HepG2 (cell line): ENCODE results near the gene ETFB. TPM values are rescaled to one million over a fixed set of nuclear protein-coding genes. Genes with fewer than 3 reads are reported as not detected.

Source experiments
- ASH2L ChIP-seq: fragments of 300-600, 200-600 bp; sonication (generic); IDR thresholded peaks from 2 replicates; pipeline ENCODE4 v1.7.0; 2017; ENCODE audit warnings: low read depth, mild to moderate bottlenecking, moderate library complexity, mixed read lengths, low read length; ENCODE audit not compliant: insufficient read length
- CBX5 ChIP-seq: sonication (generic); formaldehyde crosslinking; IDR thresholded peaks from 2 replicates; pipeline ENCODE4 v1.4.0; 2020; ENCODE audit warnings: missing genetic modification reagents, borderline replicate concordance
- GATAD2A ChIP-seq: IDR thresholded peaks from 2 replicates; pipeline ENCODE4 v1.6.1; 2016
- IRX3 ChIP-seq: sonication (generic); formaldehyde crosslinking; IDR thresholded peaks from 2 replicates; pipeline ENCODE4 v1.8.1; 2023; ENCODE audit warnings: mild to moderate bottlenecking, low read depth, missing genetic modification reagents, borderline replicate concordance
- MED13 ChIP-seq: sonication (generic); formaldehyde crosslinking; IDR thresholded peaks from 2 replicates; pipeline ENCODE4 v1.5.0; 2020; ENCODE audit warnings: missing genetic modification reagents
- NR2F6 ChIP-seq, 2 experiments: IDR thresholded peaks; 2 replicates each; pipeline ENCODE4 v1.6.1; 2016; ENCODE audit warnings: antibody characterized with exemption in 1 of 2, mild to moderate bottlenecking in 1 of 2
- POLR2AphosphoS5 ChIP-seq: IDR thresholded peaks from 2 replicates; pipeline ENCODE4 v1.6.1; 2012; ENCODE audit warnings: low read depth, low read length
- PPARG ChIP-seq: conservative IDR thresholded peaks from 2 replicates; pipeline ENCODE4 v1.6.1; 2016; ENCODE audit warnings: missing biosample characterization, missing genetic modification reagents
- PRPF4 ChIP-seq: fragments of 200-400 bp; formaldehyde crosslinking; IDR thresholded peaks from 2 replicates; pipeline ENCODE4 v1.6.1; 2016; ENCODE audit warnings: low read length, low read depth; ENCODE audit not compliant: poor library complexity, severe bottlenecking
- RXRA ChIP-seq: sonication (generic); formaldehyde crosslinking; IDR thresholded peaks from 2 replicates; pipeline ENCODE4 v1.5.1; 2020; ENCODE audit warnings: missing genetic modification reagents
- SALL1 ChIP-seq: sonication (generic); formaldehyde crosslinking; IDR thresholded peaks from 2 replicates; pipeline ENCODE4 v1.8.0; 2022; ENCODE audit warnings: mild to moderate bottlenecking, missing genetic modification reagents
- SAP130 ChIP-seq: IDR thresholded peaks from 2 replicates; pipeline ENCODE4 v1.6.1; 2016; ENCODE audit warnings: low read depth
- STAG1 ChIP-seq: sonication (generic); formaldehyde crosslinking; IDR thresholded peaks from 2 replicates; pipeline ENCODE4 v1.4.0; 2020; ENCODE audit warnings: missing genetic modification reagents
- YY1 ChIP-seq: IDR thresholded peaks from 2 replicates; pipeline ENCODE4 v1.6.1; 2011; ENCODE audit warnings: low read length, low read depth, moderate library complexity, mild to moderate bottlenecking; ENCODE audit not compliant: insufficient read depth, insufficient replicate concordance
- ZFP1 ChIP-seq: IDR thresholded peaks from 2 replicates; pipeline ENCODE4 v1.6.1; 2016
- ZNF777 ChIP-seq: sonication (generic); formaldehyde crosslinking; IDR thresholded peaks from 2 replicates; pipeline ENCODE4 v1.4.0; 2020; ENCODE audit warnings: missing genetic modification reagents
- ZNF790 ChIP-seq: sonication (generic); formaldehyde crosslinking; IDR thresholded peaks from 2 replicates; pipeline ENCODE4 v1.8.0; 2022; ENCODE audit warnings: missing genetic modification reagents, mild to moderate bottlenecking, borderline replicate concordance
- ZNF891 ChIP-seq: sonication (generic); formaldehyde crosslinking; IDR thresholded peaks from 2 replicates; pipeline ENCODE4 v1.5.0; 2020; ENCODE audit warnings: mild to moderate bottlenecking, missing genetic modification reagents
- polyA plus RNA-seq, 8 experiments: library from polyadenylated mRNA; depleted of rRNA in 3 of 8; stranded (reverse) in 7 of 8; unstranded in 1 of 8; fragments of >200 nt; fragmentation: Illumina TruSeq in 4 of 8; extraction: Trizol in 4 of 8; gene quantifications; 2 replicates each; pipeline versions ENCODE4 v1.2.1 to v1.2.3, GENCODE V29; 2011 to 2016; ENCODE audit warnings: low read depth in 4 of 8, missing spikeins in 1 of 8, mixed read lengths in 1 of 8; ENCODE audit not compliant: insufficient read depth in 1 of 8
- total RNA-seq, 5 experiments: library from RNA; depleted of rRNA; stranded (reverse); fragments of >200 nt; fragmentation: Illumina TruSeq; extraction: Trizol; gene quantifications; 2 replicates each; pipeline ENCODE4 v1.2.3, GENCODE V29; 2016; ENCODE audit warnings: low read depth in 1 of 5
- TF ChIP-seq, protein P1 (sequence below), 2 experiments: sonication (generic) in 1 of 2; formaldehyde crosslinking in 1 of 2; IDR thresholded peaks; 2 replicates each; pipeline versions ENCODE4 v1.6.1 to v1.9.0; 2014 to 2022; ENCODE audit warnings: antibody characterized with exemption in 1 of 2, borderline replicate concordance in 1 of 2, inconsistent platforms in 1 of 2, low read depth in 1 of 2, missing genetic modification reagents in 1 of 2
- TF ChIP-seq, protein P2 (sequence below): sonication (generic); formaldehyde crosslinking; IDR thresholded peaks from 2 replicates; pipeline ENCODE4 v1.5.1; 2020; ENCODE audit warnings: mild to moderate bottlenecking, missing genetic modification reagents, borderline replicate concordance
- TF ChIP-seq, protein P3 (sequence below): sonication (generic); formaldehyde crosslinking; IDR thresholded peaks from 2 replicates; pipeline ENCODE4 v1.4.0; 2020; ENCODE audit warnings: missing genetic modification reagents

The ETFB gene
- total and polyA plus RNA-seq, 2 of the 13 experiments (the other 11 are each of a cell fraction or from before 2014, with no cell fraction given), result 678 to 1,314 TPM

DNA sequence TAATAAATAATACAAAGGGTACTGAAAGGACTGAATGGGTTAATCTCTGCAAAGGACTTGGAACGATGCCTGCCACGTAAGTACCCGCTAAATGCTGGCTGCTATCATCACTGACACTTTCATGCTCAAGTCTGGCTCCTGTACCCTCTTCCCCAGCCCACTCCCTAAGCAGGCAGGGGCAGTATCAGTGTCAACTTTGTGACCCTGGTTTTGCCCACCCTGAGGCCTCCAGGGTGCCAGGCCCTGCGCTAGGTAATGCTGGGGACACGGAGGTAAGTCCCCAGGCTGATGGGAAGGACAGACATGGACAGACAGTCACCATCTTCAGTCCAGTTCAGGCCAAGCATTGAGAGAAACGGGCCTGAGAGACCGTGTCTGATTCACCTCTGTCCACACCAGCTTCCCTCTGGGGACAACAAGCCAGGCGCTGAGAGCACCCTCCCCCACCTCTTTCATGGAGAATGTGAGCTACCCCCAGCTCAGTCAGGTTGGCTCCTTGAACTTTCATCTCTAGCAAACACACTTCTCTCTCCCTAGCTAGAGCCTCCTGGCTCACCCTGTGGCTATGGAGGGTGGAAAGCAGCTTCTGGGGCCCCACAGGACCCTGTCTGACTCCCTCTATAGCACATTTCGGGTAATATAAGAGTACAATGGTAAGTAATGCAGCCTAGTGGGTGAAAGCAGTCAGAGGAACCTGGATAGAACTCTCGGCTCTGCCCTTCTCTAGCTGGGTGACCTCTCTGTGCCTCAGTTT is 800 bp downstream of the ETFB start (continued):
- TF ChIP-seq, protein P1, sequence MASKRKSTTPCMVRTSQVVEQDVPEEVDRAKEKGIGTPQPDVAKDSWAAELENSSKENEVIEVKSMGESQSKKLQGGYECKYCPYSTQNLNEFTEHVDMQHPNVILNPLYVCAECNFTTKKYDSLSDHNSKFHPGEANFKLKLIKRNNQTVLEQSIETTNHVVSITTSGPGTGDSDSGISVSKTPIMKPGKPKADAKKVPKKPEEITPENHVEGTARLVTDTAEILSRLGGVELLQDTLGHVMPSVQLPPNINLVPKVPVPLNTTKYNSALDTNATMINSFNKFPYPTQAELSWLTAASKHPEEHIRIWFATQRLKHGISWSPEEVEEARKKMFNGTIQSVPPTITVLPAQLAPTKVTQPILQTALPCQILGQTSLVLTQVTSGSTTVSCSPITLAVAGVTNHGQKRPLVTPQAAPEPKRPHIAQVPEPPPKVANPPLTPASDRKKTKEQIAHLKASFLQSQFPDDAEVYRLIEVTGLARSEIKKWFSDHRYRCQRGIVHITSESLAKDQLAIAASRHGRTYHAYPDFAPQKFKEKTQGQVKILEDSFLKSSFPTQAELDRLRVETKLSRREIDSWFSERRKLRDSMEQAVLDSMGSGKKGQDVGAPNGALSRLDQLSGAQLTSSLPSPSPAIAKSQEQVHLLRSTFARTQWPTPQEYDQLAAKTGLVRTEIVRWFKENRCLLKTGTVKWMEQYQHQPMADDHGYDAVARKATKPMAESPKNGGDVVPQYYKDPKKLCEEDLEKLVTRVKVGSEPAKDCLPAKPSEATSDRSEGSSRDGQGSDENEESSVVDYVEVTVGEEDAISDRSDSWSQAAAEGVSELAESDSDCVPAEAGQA (IDR thresholded peaks at IDR 0.05; ENCODE audit: low read depth), result no peak
- TF ChIP-seq, protein P1 (CRISPR knock-in tag; IDR thresholded peaks at IDR 0.05; ENCODE audit: borderline replicate concordance), result peak; percentile 65; the same call in 1 of the 2 replicates
- TF ChIP-seq POLR2AphosphoS5, result peak; percentile 76
- peak; percentile 67 for TF ChIP-seq SALL1
- no peak for TF ChIP-seq IRX3
- 0 out of 2 replicates have a peak, but pooled peaks have one; percentile 37 for TF ChIP-seq ZNF891 (CRISPR knock-in tag)
- TF ChIP-seq, protein P2, sequence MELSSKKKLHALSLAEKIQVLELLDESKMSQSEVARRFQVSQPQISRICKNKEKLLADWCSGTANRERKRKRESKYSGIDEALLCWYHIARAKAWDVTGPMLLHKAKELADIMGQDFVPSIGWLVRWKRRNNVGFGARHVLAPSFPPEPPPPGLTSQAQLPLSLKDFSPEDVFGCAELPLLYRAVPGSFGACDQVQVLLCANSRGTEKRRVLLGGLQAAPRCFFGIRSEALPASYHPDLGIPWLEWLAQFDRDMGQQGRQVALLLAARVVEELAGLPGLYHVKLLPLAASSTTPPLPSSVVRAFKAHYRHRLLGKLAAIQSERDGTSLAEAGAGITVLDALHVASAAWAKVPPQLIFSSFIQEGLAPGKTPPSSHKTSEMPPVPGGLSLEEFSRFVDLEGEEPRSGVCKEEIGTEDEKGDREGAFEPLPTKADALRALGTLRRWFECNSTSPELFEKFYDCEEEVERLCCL (CRISPR knock-in tag), result no peak
- peak; percentile 78 for TF ChIP-seq YY1
- peak; percentile 80 for TF ChIP-seq ASH2L
- peak; percentile 85 for TF ChIP-seq PPARG (CRISPR knock-in tag)
- TF ChIP-seq STAG1 (CRISPR knock-in tag), result peak; percentile 32
- TF ChIP-seq RXRA (CRISPR knock-in tag), result peak; percentile 89
- TF ChIP-seq MED13, result peak; percentile 69; the same call in 1 of the 2 replicates
- TF ChIP-seq CBX5, result peak; percentile 88; the same call in 1 of the 2 replicates
- TF ChIP-seq NR2F6 (IDR thresholded peaks at IDR 0.05), result peak; percentile 50
- peak; percentile 77 for TF ChIP-seq NR2F6 (CRISPR knock-in tag; IDR thresholded peaks at IDR 0.05)
- peak; percentile 84 for TF ChIP-seq PRPF4
- TF ChIP-seq, protein P3, sequence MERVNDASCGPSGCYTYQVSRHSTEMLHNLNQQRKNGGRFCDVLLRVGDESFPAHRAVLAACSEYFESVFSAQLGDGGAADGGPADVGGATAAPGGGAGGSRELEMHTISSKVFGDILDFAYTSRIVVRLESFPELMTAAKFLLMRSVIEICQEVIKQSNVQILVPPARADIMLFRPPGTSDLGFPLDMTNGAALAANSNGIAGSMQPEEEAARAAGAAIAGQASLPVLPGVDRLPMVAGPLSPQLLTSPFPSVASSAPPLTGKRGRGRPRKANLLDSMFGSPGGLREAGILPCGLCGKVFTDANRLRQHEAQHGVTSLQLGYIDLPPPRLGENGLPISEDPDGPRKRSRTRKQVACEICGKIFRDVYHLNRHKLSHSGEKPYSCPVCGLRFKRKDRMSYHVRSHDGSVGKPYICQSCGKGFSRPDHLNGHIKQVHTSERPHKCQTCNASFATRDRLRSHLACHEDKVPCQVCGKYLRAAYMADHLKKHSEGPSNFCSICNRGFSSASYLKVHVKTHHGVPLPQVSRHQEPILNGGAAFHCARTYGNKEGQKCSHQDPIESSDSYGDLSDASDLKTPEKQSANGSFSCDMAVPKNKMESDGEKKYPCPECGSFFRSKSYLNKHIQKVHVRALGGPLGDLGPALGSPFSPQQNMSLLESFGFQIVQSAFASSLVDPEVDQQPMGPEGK, result peak; percentile 85
- TF ChIP-seq ZNF790, result no peak
- no peak for TF ChIP-seq ZNF777
- peak; percentile 79 for TF ChIP-seq GATAD2A (CRISPR knock-in tag)
- TF ChIP-seq SAP130 (CRISPR knock-in tag), result peak; percentile 72
- TF ChIP-seq ZFP1 (CRISPR knock-in tag), result peak; percentile 82; the same call in 1 of the 2 replicates
